Activated CD4-positive, alpha-beta T cell treated with anti-CD3 and anti-CD28 coated beads, Interleukin-2, amount 50 U/mL, for 48 hours (primary cell): ENCODE results near the gene NOB1.
A peak's percentile ranks its signal among the peaks of the same experiment; 100 is the strongest.

Experiments used
- DNase-seq, 2 experiments: peaks; one replicate each; pipeline ENCODE4 v3.0.0-alpha.2; 2020

Gene NOB1

GRCh38 chr16:69718111-69718764 is 36.5 kb downstream of the NOB1 start:
- no peak for DNase-seq

- DNase-seq: no peak
These were observed 37.7 kb downstream of the NOB1 start for GRCh38 chr16:69717066-69717465.

GRCh38 chr16:69712914-69713581 is 41.7 kb downstream of the NOB1 start:
- DNase-seq: no peak

GRCh38 chr16:69712277-69712676 is 42.4 kb downstream of the NOB1 start:
- DNase-seq: no peak

- DNase-seq: peak in 1 of 2 experiments; percentile 17
These were observed 43.5 kb downstream of the NOB1 start for GRCh38 chr16:69711115-69711740.

- DNase-seq: no peak
These were observed 45.2 kb downstream of the NOB1 start for GRCh38 chr16:69709456-69710084.

GRCh38 chr16:69707920-69708683 is 46.6 kb downstream of the NOB1 start:
- DNase-seq: no peak

GRCh38 chr16:69706975-69707340 is 47.8 kb downstream of the NOB1 start:
- DNase-seq: no peak

GRCh38 chr16:69706256-69706974 is 48.3 kb downstream of the NOB1 start:
- DNase-seq: no peak

GRCh38 chr16:69703638-69704037 is 51.1 kb downstream of the NOB1 start:
- DNase-seq: no peak

GRCh38 chr16:69701866-69702265 is 52.9 kb downstream of the NOB1 start:
- DNase-seq: no peak

- DNase-seq: no peak
These were observed 53.3 kb downstream of the NOB1 start for GRCh38 chr16:69701452-69701851.

GRCh38 chr16:69699915-69700314 is 54.8 kb downstream of the NOB1 start:
- no peak for DNase-seq

- DNase-seq: no peak
These were observed 56.3 kb downstream of the NOB1 start for GRCh38 chr16:69698404-69698803.

GRCh38 chr16:69693916-69694315 is 60.8 kb downstream of the NOB1 start:
- DNase-seq: no peak

GRCh38 chr16:69691980-69692911 is 62.5 kb downstream of the NOB1 start:
- no peak for DNase-seq
